Measurements from ENCODE around the gene DCAF12L2.

DNA sequence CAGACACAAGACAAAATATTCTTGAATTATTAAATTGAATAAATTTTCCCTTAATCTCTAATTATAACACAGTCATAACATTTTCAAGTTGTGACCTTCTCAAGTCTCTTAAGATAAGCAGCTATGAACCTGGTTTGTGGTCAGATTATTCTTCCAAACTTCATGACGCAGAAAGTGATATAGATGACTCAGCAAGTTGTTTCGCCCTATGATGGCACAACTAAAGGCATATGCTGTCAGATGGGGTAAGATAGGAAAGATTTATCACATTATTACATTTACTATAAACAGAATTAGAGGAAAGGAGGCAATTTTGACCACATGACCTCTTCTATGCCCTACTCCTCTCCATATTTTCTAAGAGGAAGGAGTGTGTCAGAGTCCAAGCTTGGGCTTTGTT, 4.6 kb upstream of the DCAF12L2 start:
- TF ChIP-seq, protein P1, sequence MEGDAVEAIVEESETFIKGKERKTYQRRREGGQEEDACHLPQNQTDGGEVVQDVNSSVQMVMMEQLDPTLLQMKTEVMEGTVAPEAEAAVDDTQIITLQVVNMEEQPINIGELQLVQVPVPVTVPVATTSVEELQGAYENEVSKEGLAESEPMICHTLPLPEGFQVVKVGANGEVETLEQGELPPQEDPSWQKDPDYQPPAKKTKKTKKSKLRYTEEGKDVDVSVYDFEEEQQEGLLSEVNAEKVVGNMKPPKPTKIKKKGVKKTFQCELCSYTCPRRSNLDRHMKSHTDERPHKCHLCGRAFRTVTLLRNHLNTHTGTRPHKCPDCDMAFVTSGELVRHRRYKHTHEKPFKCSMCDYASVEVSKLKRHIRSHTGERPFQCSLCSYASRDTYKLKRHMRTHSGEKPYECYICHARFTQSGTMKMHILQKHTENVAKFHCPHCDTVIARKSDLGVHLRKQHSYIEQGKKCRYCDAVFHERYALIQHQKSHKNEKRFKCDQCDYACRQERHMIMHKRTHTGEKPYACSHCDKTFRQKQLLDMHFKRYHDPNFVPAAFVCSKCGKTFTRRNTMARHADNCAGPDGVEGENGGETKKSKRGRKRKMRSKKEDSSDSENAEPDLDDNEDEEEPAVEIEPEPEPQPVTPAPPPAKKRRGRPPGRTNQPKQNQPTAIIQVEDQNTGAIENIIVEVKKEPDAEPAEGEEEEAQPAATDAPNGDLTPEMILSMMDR (IDR thresholded peaks at IDR 0.05): no peak
- no peak for TF ChIP-seq POLR2A (IDR thresholded peaks at IDR 0.05)
- no peak for TF ChIP-seq EP300 (IDR thresholded peaks at IDR 0.05)
- no peak for TF ChIP-seq POLR2AphosphoS5 (IDR thresholded peaks at IDR 0.05)
